ENCODE results near the gene HNRNPA0.

Gene HNRNPA0

DNA sequence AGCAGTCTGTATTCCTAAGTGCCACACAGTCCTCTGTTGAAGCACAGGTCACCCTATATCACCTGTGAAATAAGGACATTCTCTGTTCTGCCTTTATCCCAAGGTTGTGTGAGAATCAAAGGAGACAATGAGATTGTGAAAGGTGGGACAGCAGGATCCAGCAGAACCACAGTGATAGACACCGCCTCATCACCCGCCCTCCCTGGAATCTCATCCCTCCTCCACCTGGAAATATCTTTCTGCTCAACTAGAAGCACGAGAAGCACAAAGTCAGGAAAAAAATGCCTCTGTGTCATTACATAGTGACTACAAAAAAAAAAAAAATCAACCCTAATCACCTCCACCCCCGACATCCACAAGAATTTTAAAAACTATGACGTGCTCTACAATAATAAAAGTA, 50.6 kb downstream of the HNRNPA0 start:
- no peak overlapping the region for H3K4me3 ChIP-seq (replicated peaks; ENCODE audit: low read depth, low read length)
- TF ChIP-seq, protein P1, sequence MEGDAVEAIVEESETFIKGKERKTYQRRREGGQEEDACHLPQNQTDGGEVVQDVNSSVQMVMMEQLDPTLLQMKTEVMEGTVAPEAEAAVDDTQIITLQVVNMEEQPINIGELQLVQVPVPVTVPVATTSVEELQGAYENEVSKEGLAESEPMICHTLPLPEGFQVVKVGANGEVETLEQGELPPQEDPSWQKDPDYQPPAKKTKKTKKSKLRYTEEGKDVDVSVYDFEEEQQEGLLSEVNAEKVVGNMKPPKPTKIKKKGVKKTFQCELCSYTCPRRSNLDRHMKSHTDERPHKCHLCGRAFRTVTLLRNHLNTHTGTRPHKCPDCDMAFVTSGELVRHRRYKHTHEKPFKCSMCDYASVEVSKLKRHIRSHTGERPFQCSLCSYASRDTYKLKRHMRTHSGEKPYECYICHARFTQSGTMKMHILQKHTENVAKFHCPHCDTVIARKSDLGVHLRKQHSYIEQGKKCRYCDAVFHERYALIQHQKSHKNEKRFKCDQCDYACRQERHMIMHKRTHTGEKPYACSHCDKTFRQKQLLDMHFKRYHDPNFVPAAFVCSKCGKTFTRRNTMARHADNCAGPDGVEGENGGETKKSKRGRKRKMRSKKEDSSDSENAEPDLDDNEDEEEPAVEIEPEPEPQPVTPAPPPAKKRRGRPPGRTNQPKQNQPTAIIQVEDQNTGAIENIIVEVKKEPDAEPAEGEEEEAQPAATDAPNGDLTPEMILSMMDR (IDR thresholded peaks at IDR 0.05; ENCODE audit: low read depth, low read length, missing control alignments), result no peak
- no peak for DNase-seq (ENCODE audit: extremely low read depth, low read depth)

DNA sequence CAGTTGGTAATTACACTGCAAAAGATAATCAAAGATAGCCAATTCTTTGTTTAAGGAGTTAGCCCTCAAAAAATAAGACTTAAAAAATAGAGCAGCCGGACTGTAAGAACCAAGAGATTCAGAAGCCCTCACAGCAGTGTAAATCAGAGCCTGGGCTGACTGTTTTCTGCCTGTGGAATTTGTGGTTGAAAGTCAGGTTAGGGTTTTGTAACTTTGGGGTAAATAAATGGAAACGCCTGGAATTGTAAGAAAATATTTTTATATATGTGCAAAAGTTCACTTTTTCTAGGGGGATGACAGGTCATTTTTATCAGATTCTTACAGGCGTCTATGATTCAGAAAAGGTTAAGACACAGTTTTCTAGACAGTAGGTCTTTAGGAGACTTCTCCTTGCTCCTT, 53.9 kb downstream of the HNRNPA0 start:
- no peak overlapping the region for H3K4me3 ChIP-seq (replicated peaks; ENCODE audit: low read depth, low read length)
- TF ChIP-seq, protein P1 (IDR thresholded peaks at IDR 0.05; ENCODE audit: low read depth, low read length, missing control alignments), result no peak
- DNase-seq (ENCODE audit: extremely low read depth, low read depth), result no peak

DNA sequence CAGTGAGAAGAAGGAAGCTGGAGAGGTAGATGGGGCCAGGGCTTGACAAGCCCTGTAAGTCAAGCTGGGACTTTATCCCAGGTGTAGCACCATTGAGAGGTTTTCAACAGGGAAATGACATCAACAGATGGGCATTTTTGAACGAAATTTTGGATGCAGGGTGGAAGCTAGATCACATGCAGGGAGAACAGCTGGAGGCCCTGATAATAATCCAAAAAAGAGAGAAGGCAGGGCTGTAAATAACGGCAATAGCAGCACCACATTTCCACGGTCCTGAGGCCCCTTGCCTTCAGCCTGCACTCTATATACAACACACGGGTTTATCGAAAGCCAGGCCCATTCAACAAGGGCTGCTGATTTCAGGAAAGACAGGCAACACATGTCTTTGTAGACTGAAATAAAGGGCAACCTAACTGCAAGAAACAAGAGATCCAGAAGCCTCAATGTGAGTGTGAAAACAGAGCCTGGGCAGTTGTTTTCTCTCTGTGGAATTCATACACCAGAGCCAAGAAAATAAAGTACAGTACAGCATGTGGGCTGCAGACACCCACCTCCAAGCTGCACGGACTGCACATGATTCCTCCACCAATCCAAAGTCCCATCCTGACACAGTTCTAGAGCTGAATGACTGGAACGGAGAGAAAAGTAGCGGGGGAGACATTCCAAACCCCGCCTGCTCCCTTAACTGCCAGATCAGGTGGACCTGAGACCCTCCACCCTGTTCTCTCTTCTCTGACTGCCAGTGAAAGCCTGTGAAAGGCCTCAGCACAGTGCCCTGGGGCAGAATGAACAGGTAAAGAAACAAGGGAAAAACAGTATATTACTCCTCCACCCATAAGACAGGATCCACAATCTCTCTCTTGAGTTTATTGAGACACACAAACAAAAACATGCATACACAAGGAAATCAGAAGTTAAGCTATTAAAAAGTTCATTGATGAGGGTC, 54.6 kb downstream of the HNRNPA0 start:
- H3K4me3 ChIP-seq (replicated peaks; ENCODE audit: low read depth, low read length), result no peak overlapping the region
- DNase-seq (ENCODE audit: extremely low read depth, low read depth), result no peak
- TF ChIP-seq, protein P1 (IDR thresholded peaks at IDR 0.05; ENCODE audit: low read depth, low read length, missing control alignments), result no peak

DNA sequence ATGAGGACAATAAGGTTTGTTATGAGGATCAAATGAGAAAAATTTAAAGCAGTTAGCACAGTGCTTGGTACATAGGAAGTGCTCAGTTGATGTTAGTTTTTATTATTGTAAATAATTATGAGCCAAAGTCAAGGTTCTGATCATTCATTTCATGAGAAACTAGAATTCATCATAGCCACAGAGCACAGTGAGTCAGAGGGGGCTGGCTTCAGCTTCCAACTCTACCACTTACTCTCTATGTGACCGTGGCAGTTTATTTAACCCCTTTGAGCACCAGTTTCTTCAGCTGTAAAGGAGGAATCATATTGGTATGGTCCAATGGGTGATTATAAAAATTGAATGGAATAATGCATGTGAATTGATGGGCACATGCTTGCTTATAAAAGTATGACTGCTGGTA, 57.7 kb downstream of the HNRNPA0 start:
- H3K4me3 ChIP-seq (replicated peaks; ENCODE audit: low read depth, low read length), result no peak overlapping the region
- DNase-seq (ENCODE audit: extremely low read depth, low read depth), result no peak
- TF ChIP-seq, protein P1 (IDR thresholded peaks at IDR 0.05; ENCODE audit: low read depth, low read length, missing control alignments), result no peak

DNA sequence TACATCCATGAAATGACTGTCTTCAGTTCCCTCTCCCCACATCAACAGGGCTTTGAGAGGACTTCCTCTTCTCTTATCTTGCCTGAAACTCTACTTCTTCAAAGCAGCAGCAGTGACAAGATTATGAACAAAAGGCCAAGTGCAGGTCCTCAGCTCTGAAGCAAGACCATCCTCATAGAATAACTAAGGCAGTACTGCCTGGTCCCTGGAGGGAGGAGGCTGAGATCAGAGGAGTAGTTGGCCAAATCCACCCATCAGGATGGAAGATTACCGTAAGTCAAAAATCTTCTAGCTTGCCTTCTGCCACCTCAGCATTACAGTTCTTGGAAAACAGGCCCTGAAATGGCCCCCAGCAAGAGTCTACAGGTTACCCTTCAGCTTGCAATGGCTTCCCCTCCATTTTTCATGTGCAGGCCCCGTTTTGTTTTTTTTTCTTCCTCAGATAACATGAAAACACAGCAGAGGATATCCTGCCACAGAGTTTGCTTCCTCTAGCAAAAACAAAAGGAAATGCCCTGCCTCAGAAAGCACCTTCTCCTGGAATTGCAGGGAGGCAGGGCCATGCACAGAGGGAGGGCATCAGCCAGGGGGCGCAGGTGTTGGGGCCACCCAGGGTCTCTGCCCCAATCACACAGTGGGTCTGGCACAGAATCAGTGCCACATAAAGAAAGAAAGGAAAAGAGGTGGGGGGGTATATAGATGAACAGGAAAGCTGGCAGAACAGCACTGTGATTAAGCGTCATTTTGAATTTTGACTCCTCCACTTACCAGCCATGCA, 58.3 kb downstream of the HNRNPA0 start:
- DNase-seq (ENCODE audit: extremely low read depth, low read depth), result no peak
- TF ChIP-seq, protein P1 (IDR thresholded peaks at IDR 0.05; ENCODE audit: low read depth, low read length, missing control alignments), result peak; percentile 6
- no peak overlapping the region for H3K4me3 ChIP-seq (replicated peaks; ENCODE audit: low read depth, low read length)

Measured in HFF-Myc (cell line).